Measurements from ENCODE around the gene POR. TPM values are rescaled to one million over a fixed set of nuclear protein-coding genes. Genes with fewer than 3 reads are reported as not detected.

Gene POR
- total RNA-seq, 1 donor from 2014 or later: 62.2 TPM

DNA sequence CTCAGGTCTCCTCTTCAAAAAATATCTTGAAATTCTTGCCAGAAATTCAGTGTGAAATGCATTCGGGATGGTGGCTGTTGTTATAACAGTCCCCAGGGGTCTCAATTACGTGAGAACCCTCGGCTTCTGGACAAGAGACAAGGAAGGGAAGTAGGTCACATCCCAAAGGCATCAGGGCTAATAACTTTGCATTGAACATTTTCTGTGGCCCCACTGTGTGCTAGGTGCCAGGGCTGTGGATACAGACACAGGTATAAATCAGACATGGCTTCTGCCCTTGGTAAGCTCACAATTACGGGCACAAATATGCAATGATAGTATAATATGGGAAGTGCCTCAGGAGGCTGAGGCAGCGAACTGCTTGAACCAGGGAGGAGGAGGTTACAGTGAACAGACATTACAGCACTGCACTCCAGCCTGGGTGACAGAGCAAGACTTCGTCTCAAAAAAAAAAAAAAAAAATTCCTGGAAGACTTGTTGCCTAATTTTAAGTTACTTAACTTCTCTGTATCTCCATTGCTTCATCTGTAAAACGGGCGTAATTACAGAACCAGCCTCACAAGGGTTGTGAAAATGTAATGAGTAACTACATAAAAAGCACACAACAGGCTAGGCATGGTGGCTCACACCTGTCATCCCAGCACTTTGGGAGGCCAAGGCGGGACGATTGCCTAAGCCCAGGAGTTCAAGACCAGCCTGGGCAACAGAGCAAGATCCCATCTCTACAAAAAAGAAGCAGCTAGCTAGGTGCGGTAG is 38.7 kb upstream of the POR start:
- Mint-ChIP-seq H3K4me1 (ENCODE audit: low read depth) (peaks cover 35% of the 10 kb centered on the region), H3K27me3 (ENCODE audit: low read depth) (no peaks in the 10 kb centered on the region), H3K9me3 (ENCODE audit: low read depth) (no peaks in the 10 kb centered on the region), H3K36me3 (ENCODE audit: low read depth) (no peaks in the 10 kb centered on the region), H3K4me3 (ENCODE audit: unreplicated experiment) (no peak overlapping the region), H3K27ac (ENCODE audit: unreplicated experiment) (no peak overlapping the region)
- no peak for DNase-seq (ENCODE audit: low spot score)
- TF ChIP-seq, protein P1, sequence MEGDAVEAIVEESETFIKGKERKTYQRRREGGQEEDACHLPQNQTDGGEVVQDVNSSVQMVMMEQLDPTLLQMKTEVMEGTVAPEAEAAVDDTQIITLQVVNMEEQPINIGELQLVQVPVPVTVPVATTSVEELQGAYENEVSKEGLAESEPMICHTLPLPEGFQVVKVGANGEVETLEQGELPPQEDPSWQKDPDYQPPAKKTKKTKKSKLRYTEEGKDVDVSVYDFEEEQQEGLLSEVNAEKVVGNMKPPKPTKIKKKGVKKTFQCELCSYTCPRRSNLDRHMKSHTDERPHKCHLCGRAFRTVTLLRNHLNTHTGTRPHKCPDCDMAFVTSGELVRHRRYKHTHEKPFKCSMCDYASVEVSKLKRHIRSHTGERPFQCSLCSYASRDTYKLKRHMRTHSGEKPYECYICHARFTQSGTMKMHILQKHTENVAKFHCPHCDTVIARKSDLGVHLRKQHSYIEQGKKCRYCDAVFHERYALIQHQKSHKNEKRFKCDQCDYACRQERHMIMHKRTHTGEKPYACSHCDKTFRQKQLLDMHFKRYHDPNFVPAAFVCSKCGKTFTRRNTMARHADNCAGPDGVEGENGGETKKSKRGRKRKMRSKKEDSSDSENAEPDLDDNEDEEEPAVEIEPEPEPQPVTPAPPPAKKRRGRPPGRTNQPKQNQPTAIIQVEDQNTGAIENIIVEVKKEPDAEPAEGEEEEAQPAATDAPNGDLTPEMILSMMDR (IDR thresholded peaks at IDR 0.05): no peak

DNA sequence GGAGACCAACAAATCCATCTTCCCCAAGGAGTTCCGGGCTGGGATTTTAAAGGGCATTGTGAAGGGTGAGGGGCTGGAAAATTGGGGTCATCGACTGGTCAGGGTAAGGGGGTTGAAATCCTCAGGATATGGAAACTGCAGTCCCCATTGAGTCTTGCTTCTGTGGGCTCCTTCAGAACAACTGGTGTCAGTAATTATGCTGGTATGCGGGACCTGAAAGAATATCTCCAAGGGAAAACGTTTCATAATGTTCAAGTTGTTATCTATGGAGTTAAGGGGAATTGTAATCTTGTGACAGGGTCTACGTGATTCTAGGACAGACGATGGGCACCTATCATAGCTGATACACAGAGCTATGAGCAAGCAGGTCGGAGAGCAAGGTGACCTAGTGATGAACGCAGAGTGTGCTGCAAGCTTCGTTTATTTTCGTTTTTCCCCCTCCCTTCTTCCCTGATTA is 36.6 kb upstream of the POR start:
- Mint-ChIP-seq H3K9me3 (ENCODE audit: low read depth) (no peaks in the 10 kb centered on the region), H3K36me3 (ENCODE audit: low read depth) (peaks cover 11% of the 10 kb centered on the region), H3K4me3 (ENCODE audit: unreplicated experiment) (peak overlapping the region; percentile 95), H3K27ac (ENCODE audit: unreplicated experiment) (peak overlapping the region; percentile 82), H3K4me1 (ENCODE audit: low read depth) (peaks cover 27% of the 10 kb centered on the region), H3K27me3 (ENCODE audit: low read depth) (no peaks in the 10 kb centered on the region)
- no peak for DNase-seq (ENCODE audit: low spot score)
- TF ChIP-seq, protein P1 (IDR thresholded peaks at IDR 0.05): no peak

DNA sequence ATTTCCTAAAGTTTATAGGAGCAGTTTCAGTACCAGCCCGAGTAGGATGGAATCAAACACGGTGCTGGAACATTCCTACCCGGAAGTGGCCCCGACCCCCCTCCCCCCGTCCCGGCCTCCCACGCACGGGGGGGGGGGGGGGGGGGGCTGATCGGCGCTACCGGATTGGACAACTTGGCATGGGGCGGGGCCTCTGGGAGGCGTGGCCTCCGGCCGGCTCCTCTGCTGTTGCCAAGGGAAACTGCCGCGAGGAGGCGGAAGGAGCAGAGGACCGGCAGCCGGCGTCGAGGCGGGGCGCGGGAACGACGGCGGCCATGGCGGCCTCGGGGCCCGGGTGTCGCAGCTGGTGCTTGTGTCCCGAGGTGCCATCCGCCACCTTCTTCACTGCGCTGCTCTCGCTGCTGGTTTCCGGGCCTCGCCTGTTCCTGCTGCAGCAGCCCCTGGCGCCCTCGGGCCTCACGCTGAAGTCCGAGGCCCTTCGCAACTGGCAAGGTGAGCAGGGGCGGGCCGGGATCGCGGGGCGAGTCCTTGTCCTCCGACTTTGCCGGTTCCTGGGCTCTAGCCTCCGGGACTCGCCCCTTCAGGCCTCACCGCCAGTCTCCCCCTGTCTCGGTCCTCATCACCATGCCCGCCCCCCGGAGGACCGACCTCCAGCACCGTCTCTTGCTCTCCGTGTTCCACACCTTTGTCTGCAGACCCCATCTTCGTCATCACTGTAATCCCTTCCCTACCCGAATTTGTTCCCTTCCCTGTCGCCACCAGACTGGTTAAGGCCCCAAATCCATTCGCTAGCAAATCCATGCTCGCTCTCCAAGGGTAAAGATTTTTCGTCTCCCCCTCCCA is 36.0 kb upstream of the POR start, which contains the start of gene RHBDD2:
Gene RHBDD2, plus strand, starts transcription at position 266 of the 843 bp plus-strand sequence. Its CDS starts 49 bp downstream, at position 315.
- H3K4me1 Mint-ChIP-seq (ENCODE audit: low read depth): peaks cover 27% of the 10 kb centered on the region
- peak within 1 kb of the TSS; percentile 82 for H3K27ac Mint-ChIP-seq (ENCODE audit: unreplicated experiment)
- peak within 1 kb of the TSS; percentile 95 for H3K4me3 Mint-ChIP-seq (ENCODE audit: unreplicated experiment)
- TF ChIP-seq, protein P1 (IDR thresholded peaks at IDR 0.05): peak; percentile 56
- no peaks in the 10 kb centered on the region for H3K27me3 Mint-ChIP-seq (ENCODE audit: low read depth)
- DNase-seq (ENCODE audit: low spot score): no peak
- H3K36me3 Mint-ChIP-seq (ENCODE audit: low read depth): peaks cover 13% of the 10 kb centered on the region
- H3K9me3 Mint-ChIP-seq (ENCODE audit: low read depth): no peaks in the 10 kb centered on the region

DNA sequence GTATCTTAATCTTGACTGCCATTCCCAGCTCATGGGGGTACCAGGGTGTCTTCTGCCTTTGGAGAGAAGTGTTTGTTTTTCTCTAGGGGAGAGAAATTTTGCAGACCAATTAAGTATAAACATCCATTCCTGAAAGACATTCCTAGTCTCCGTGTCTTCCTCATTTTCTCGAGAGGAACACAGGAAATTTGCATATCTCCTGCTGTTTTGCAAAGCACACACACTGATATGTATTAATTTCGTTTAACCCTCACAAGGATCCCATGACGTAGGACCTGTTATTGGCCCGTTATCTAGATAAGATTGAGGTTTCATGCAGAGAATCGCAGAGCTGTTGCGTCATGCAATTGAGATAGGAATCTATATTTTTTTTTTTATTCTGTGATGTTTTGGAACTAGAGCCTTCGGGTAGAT is 35.2 kb upstream of the POR start:
- TF ChIP-seq, protein P1 (IDR thresholded peaks at IDR 0.05): no peak
- Mint-ChIP-seq H3K36me3 (ENCODE audit: low read depth) (peaks cover 15% of the 10 kb centered on the region), H3K9me3 (ENCODE audit: low read depth) (no peaks in the 10 kb centered on the region), H3K27me3 (ENCODE audit: low read depth) (no peaks in the 10 kb centered on the region), H3K4me1 (ENCODE audit: low read depth) (peaks cover 27% of the 10 kb centered on the region), H3K27ac (ENCODE audit: unreplicated experiment) (peak overlapping the region; percentile 82), H3K4me3 (ENCODE audit: unreplicated experiment) (peak overlapping the region; percentile 95)
- no peak for DNase-seq (ENCODE audit: low spot score)

DNA sequence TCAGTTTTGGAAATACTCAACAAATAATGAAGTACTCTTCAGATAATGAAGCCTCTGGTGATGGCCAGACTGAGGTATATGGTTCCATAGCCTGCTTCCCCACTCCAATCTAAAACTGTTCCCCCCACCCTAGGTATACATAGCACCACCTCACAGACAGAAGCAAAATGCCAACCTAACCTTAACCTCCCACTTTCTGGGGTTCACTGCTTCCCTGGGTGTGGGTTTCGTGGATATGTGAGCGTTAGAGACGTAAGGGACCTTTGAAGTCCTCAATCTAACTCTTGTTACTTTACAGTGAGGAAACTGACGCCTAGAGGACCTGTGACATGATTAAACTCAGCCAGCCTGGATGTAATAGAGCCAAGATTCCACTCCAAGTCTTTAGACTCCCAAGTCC is 34.7 kb upstream of the POR start:
- Mint-ChIP-seq H3K9me3 (ENCODE audit: low read depth) (no peaks in the 10 kb centered on the region), H3K36me3 (ENCODE audit: low read depth) (peaks cover 15% of the 10 kb centered on the region), H3K27me3 (ENCODE audit: low read depth) (no peaks in the 10 kb centered on the region), H3K4me1 (ENCODE audit: low read depth) (peaks cover 27% of the 10 kb centered on the region), H3K27ac (ENCODE audit: unreplicated experiment) (no peak overlapping the region), H3K4me3 (ENCODE audit: unreplicated experiment) (peak overlapping the region; percentile 95)
- TF ChIP-seq, protein P1 (IDR thresholded peaks at IDR 0.05): no peak
- no peak for DNase-seq (ENCODE audit: low spot score)

Measured in chondrocyte (in vitro differentiated cells).